GM18861 (cell line): Measurements from ENCODE around the gene KCNQ1.

Experiments
- ATAC-seq: cut with Tn5 transposase; IDR thresholded peaks from one replicate; pipeline ENCODE4 v1.9.1; 2021; ENCODE audit not compliant: unreplicated experiment

KCNQ1 gene

GRCh38 chr11:2826679-2827056, 381.9 kb downstream of the KCNQ1 start:
- ATAC-seq, result no peak

- no peak for ATAC-seq
Observed at GRCh38 chr11:2827256-2827655, 382.4 kb downstream of the KCNQ1 start.

- ATAC-seq, result no peak
Observed at GRCh38 chr11:2827792-2828191, 383.0 kb downstream of the KCNQ1 start.

- no peak for ATAC-seq
Observed at GRCh38 chr11:2828585-2829330, 383.9 kb downstream of the KCNQ1 start.

- ATAC-seq, result no peak
Observed at GRCh38 chr11:2830030-2830812, 385.4 kb downstream of the KCNQ1 start.

GRCh38 chr11:2830886-2831285, 386.1 kb downstream of the KCNQ1 start:
- ATAC-seq, result no peak

GRCh38 chr11:2831781-2832532, 387.1 kb downstream of the KCNQ1 start:
- no peak for ATAC-seq

GRCh38 chr11:2832533-2833020, 387.8 kb downstream of the KCNQ1 start:
- ATAC-seq, result no peak

GRCh38 chr11:2833051-2833715, 388.4 kb downstream of the KCNQ1 start:
- no peak for ATAC-seq

GRCh38 chr11:2833716-2834502, 389.1 kb downstream of the KCNQ1 start:
- ATAC-seq, result no peak

GRCh38 chr11:2834503-2835273, 389.9 kb downstream of the KCNQ1 start:
- no peak for ATAC-seq

GRCh38 chr11:2835296-2835695, 390.5 kb downstream of the KCNQ1 start:
- ATAC-seq, result no peak

- ATAC-seq, result no peak
Observed at GRCh38 chr11:2835751-2836150, 390.9 kb downstream of the KCNQ1 start.

- ATAC-seq, result no peak
Observed at GRCh38 chr11:2836315-2837095, 391.7 kb downstream of the KCNQ1 start.

GRCh38 chr11:2837096-2837601, 392.3 kb downstream of the KCNQ1 start:
- no peak for ATAC-seq

- no peak for ATAC-seq
Observed at GRCh38 chr11:2837651-2838050, 392.8 kb downstream of the KCNQ1 start.

- no peak for ATAC-seq
Observed at GRCh38 chr11:2838091-2838490, 393.3 kb downstream of the KCNQ1 start.

GRCh38 chr11:2838676-2839294, 394.0 kb downstream of the KCNQ1 start:
- no peak for ATAC-seq
